Embryonic facial prominence (tissue), 1 donor: ENCODE results near the gene CRYZL1.

Source experiments
- DNase-seq: peaks from one replicate; pipeline ENCODE4 v3.0.0-alpha.2; 2016; ENCODE audit errors: extremely low spot score

Gene CRYZL1

GRCh38 chr21:33661146-33661545 is 19.6 kb upstream of the CRYZL1 start:
- no peak for DNase-seq

DNA sequence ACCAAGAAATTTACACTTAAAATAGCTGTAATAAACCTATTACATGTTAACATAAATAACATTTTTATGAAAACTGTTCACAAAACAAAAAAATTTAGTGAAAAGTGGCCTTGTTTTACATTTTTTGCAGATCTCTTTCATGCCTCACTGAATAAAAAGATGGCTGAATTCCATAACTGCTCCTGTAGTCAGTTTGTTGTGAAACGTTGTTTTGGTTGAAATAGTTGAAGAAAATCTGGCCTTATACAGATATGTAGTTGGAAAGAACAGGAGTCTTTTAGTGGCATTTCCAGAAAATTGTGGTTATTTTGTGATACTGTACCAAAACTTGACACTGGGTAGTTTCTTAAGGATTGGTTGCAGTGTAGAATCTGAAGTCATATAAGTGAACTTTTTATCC is 18.9 kb upstream of the CRYZL1 start:
- no peak for DNase-seq

DNA sequence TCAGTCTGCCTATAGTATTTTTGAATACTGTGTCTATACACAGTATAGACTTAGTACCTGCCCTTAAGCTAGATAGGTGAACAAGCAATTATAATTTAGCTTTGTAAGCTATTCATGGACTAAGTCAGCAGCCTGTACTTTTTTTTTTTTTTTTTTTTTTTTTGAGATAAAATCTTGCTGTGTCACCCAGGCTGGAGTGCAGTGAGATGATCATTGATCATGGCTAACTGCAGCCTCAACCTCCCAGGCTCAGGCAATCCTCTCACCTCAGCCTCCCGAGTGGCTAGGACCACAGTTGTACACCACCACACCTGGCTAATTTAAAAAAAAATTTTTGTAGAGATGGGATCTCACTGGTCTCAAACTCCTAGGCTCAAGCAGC is 18.0 kb upstream of the CRYZL1 start:
- DNase-seq = no peak

DNA sequence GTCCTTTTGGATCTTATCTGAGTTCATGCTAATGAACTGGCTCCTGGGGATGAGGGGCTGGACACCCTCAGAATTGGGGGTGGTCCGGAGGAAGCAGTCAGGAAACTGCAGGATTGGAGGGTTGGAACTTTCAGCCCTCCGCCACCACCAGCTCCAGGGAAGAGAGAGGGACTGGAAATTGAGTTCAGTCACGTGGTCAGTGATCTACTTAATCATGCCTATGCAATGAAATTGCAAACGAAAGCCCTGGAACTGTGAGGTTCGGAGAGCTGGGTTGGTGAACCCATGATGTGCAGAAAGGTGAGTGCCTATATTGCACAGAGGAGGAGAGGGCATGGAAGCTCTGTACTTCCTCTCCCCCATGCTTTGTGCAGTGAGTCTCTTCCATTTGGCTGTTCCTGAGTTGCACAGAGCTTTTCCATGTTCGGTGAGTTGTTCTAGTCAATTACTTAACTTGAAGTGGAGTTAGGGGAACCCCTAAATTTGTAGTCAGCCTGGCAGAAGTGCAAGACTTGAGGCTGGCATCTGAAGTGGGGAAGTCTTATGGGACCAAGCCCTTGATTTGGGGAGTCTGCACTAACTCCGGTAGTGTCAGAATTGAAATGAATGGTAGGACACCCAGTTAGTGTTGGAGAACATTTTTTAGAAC is 17.5 kb upstream of the CRYZL1 start:
- no peak for DNase-seq

DNA sequence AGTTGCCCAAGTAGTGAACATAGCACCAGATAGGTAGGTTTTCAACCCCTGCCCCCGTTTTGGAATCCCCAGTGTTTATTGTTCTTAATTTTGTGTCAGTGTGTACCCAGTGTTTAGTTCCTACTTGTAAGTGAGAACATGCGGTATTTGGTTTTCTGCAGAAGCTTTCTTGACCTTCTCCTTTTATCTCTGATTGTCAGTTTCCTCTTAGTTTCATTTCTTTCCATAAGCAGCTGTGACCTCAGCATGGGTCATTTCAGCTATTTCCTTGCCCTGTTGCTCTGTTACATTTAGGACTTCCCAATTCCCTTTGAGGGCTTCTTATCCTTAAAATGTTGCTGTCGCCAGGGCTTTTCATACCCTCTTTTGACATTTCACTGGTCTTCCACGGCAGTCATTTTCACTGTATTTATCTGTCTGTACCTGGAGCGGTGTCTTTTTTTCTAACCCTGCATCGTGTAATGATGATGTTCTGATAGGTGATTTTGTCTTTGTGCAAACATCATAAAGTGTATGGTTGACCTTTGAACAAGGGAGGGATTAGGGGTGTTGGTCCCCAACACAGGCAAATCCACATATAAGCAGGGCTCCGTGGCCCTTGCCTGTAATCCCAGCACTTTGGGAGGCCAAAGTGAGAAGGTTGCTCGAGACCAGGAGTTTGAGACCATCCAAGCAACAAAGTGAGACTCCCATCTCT is 15.7 kb upstream of the CRYZL1 start:
- no peak for DNase-seq

- no peak for DNase-seq
Observed at GRCh38 chr21:33655588-33656221, 14.2 kb upstream of the CRYZL1 start.

GRCh38 chr21:33654412-33654811 is 12.9 kb upstream of the CRYZL1 start:
- no peak for DNase-seq

- no peak for DNase-seq
Observed at GRCh38 chr21:33651965-33652680, 10.6 kb upstream of the CRYZL1 start.

DNA sequence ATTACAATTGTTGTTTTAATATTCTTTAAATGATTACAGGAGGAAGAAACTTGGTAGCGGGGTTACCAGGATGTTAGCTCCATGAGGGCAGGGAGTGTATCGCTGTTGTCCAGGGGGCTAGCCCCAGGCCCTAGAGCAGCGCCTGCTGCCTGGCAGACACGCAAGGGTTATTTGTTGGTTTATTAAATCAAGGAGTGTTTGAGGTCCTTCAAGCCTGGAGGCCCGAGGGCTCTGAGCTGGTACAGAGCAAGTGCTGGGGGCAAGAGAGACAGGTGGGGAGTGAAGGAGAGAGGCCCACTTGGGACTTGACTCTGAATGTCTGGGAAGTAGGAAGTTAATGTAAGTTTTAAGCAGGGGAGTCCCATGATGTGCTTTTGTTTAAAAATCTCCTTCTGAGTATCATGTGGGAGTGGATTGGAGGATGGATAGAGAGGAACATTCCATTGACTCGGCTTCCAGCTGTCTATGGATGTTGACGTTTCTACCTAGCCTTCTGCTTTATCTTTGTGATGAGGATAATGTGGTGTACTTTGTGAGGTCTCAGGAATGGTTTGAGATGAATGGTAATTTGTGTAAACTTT is 9.5 kb upstream of the CRYZL1 start:
- no peak for DNase-seq

DNA sequence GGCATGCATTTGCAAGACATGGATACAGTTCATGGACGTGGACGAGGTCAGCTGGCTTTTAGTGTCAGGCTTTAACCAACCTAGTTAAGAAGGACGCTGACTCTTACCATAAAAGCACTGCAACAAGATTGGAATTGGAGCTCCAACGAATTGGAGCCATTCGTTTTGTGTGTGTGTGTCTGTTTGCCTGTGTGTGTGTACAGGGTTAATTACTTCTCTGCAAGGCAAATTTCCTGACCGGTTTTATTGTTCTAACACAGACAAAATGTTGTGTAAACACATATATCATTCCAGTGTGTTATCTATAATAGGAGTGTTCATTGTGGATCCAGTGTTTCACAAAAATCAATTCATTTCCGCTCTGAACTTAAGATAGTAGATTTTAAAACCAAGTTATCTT is 8.7 kb upstream of the CRYZL1 start:
- no peak for DNase-seq

- no peak for DNase-seq
Observed at GRCh38 chr21:33648555-33648954, 7.0 kb upstream of the CRYZL1 start.

GRCh38 chr21:33647587-33647986 is 6.0 kb upstream of the CRYZL1 start:
- DNase-seq = no peak

GRCh38 chr21:33645730-33646129 is 4.2 kb upstream of the CRYZL1 start:
- no peak for DNase-seq

- no peak for DNase-seq
Observed at GRCh38 chr21:33644383-33645074, 3.0 kb upstream of the CRYZL1 start.

DNA sequence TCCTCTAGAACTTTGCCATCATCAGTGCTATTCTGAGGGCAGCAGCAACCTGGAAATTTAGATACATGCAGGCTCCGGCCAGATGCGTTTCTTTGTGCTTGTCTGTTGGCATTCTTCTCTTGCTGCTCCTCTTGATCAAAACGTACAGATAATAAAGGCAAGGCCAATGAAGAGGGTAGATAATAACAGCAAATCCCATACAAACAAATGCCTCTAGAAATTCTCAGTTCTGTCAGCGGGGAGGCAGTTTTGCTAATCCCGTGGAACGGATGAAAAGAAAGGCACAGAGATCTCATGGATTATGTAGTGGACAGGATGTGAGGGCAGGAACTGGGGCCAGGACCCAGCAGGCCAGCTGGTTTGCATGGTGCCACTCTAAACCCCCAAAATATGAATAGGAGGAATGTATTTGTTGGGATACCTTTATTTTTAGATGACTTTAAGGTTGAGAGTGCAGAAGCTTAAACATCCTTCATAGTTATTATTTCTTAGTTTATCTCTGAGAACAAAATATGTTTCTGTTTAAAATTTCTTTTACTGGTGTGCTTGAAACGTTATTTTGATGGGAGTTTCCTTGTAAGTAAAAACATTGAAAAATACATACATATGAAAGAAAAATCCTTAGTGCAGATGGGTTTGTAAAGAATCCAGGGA is 2.2 kb upstream of the CRYZL1 start:
- DNase-seq = no peak

DNA sequence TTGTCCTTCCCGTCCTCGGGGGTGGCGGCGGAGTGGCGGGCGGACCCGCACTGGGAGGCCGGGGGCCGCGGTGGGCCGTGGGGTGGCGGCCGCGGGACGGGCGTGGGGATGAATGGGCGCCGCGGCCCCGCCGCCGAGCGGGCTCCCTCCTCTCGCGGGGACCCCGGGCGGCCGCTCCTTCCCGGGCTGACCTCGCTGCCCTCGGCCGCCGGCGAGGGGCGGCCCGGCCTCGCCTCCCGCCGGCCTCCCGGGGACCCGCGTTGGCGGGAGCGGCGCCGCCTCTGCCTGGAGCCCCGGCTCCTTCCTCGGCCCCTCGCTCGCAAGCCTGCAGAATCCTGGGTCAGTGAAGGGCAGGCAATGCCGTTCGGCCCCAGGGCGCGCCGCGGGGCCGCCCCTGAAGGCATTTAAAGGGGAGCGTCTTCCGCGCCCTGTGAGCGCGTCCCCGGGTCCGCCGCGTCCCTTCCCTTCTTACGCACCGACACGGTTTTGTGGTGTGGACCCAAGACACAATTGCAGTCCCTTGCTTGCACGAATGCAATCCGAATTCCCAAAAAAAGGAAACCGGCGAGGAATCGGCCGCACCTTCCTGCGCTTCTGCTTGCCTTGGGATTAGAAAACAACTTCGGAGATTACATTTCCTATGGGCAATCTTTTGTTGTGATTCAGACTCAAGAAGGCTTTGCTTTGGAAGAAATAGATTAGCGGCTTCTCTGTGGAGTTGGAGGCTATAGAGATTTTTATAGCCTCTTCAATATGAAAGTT is 1.5 kb upstream of the CRYZL1 start:
- no peak for DNase-seq

DNA sequence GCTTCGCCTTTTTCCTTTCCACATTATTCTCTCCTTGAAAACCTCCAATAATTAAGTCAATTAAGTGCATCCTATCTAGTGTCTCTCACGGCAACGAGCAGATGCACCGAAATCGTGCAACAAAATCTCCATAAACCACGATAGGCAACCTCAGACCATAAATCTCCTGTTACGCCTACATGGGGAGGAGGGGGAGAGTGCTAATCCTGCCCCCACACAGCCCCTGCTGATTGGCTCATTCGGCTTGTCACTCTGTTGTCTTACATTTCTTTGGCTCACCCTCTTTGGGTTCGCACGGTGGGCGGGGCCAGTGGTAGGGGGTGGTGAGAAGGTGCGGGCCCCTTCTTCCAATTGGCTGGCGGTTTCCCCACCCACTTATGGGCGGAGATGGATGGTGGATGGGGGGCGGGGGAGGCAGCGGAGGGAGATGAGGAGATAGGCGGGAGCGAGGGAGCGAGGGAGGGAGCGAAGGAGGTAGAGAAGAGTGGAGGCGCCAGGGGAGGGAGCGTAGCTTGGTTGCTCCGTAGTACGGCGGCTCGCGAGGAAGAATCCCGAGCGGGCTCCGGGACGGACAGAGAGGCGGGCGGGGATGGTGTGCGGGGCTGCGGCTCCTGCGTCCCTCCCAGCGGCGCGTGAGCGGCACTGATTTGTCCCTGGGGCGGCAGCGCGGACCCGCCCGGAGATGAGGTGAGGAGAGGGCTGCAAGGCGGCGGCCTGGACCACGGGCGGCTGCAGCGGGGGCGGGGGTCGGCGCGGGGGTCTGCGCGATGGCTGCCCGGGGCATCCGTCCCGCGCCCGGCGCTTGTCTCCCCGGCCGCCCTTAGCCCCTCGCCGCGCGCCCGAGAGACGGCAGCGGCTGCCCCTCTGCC is 720 bp upstream of the CRYZL1 start, which contains the start of gene ITSN1:
TSS of gene ITSN1 (plus strand) at position 475 of the 869 bp plus-strand sequence. CDS start 76,328 bp downstream, outside the sequence.
- peak; percentile 98 for DNase-seq

GRCh38 chr21:33640697-33641351 is 717 bp downstream of the CRYZL1 start:
- DNase-seq = no peak

DNA sequence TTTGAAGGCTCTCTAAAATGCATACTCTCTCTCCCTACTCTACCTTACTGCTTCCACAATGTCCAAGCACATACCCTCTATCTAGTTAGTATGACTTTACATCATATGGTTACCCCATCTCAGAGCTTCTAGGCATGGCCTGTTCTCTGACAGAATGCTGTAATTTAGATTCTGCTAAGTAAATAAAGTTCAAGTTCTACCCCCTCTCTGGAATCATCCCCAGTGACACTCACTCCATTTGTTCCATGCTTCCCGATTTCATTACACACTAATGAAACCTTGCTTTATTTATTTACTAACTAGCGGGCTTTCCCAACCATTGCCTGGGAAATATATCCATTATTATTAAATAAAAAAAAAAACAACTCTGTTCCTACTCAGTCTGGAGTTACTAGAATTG is 7.3 kb downstream of the CRYZL1 start:
- no peak for DNase-seq
